Left ventricle myocardium superior (tissue), 1 donor: ENCODE measurements around the gene ARPC5. TPM values are rescaled to one million over a fixed set of nuclear protein-coding genes. Genes with fewer than 3 reads are reported as not detected.

Source experiments
- total RNA-seq: library from RNA; stranded (reverse); fragmentation: NEBNext Ultra II Directional; extraction: Animal tissue kit (Norgen Biotek cat#: 25700); gene quantifications from one replicate; pipeline ENCODE4 v1.2.1, GENCODE V29; 2021
- donor health status: DM: no; HTN: yes; CAD: no; lungs with severe emphysema.

The ARPC5 gene
- total RNA-seq, 1 donor from 2014 or later: 36.4 TPM

Other genes with a start within 250 kb of the ARPC5 start
- 1.2 TPM for gene NMNAT2, start 217.4 kb downstream of the ARPC5 start, total RNA-seq
- 49.4 TPM for gene SMG7, start 163.3 kb downstream of the ARPC5 start, total RNA-seq
- gene NCF2, start 45.3 kb downstream of the ARPC5 start, total RNA-seq: 5.8 TPM
- not detected for gene APOBEC4, start 17.5 kb upstream of the ARPC5 start, total RNA-seq
- gene RGL1, start 169.3 kb upstream of the ARPC5 start, total RNA-seq: 18.5 TPM